Aortic smooth muscle cell (primary cell): ENCODE data around the gene PAQR6. TPM values are rescaled to one million over a fixed set of nuclear protein-coding genes. Genes with fewer than 3 reads are reported as not detected.

Source experiments
- total RNA-seq: library from RNA; depleted of rRNA; stranded (reverse); fragments of >200 nt; gene quantifications from 2 replicates; pipeline ENCODE4 v1.2.3, GENCODE V29; 2014

Gene PAQR6
- total RNA-seq, result 0.26 and 0.44 TPM in 2 replicates

GRCh38 chr1:156247460-156248322 lies at the start of gene PAQR6:
Gene PAQR6, minus strand, starts transcription at chr1:156248056. Its CDS starts 1,325 bp downstream, at chr1:156246731.

GRCh38 chr1:156295391-156295947 lies 47.6 kb upstream of the PAQR6 start, which contains the start of gene GLMP:
Gene GLMP, minus strand, starts transcription at chr1:156295679. Its CDS starts 34 bp downstream, at chr1:156295645.

GRCh38 chr1:156284112-156284511 lies 36.3 kb upstream of the PAQR6 start, which contains the start of gene TMEM79:
Gene TMEM79, plus strand, starts transcription at chr1:156284325. Its CDS starts 902 bp downstream, at chr1:156285227.

GRCh38 chr1:156282479-156283222 lies 34.8 kb upstream of the PAQR6 start, which contains the start of gene SMG5:
Gene SMG5, minus strand, starts transcription at chr1:156282825. Its CDS starts 145 bp downstream, at chr1:156282680.

GRCh38 chr1:156241926-156242325 lies 5.9 kb downstream of the PAQR6 start, which contains the start of gene BGLAP:
Gene BGLAP, plus strand, starts transcription at chr1:156242184. Its CDS starts 48 bp downstream, at chr1:156242232.

GRCh38 chr1:156212833-156213643 lies 34.8 kb downstream of the PAQR6 start, which contains the start of gene PMF1:
Gene PMF1, plus strand, starts transcription at chr1:156213007. Its CDS starts 9 bp downstream, at chr1:156213016.

GRCh38 chr1:156193488-156194299 lies 54.2 kb downstream of the PAQR6 start, which contains the start of gene SLC25A44:
Gene SLC25A44, plus strand, starts transcription at chr1:156194104. Its CDS starts 5,744 bp downstream, at chr1:156199848.

Other genes starting within 250 kb of the PAQR6 start
- gene SSR2, start 227.1 kb downstream of the PAQR6 start, total RNA-seq, result 356 and 368 TPM in 2 replicates
- 9.8 and 11.6 TPM in 2 replicates for gene UBQLN4, start 194.3 kb downstream of the PAQR6 start, total RNA-seq
- gene LAMTOR2, start 193.3 kb downstream of the PAQR6 start, total RNA-seq, result 50.4 and 57.7 TPM in 2 replicates
- not detected in 2 replicates for gene RAB25, start 186.9 kb downstream of the PAQR6 start, total RNA-seq
- 0.40 and 0.50 TPM in 2 replicates for gene MEX3A, start 165.6 kb downstream of the PAQR6 start, total RNA-seq
- 2,412 and 2,559 TPM in 2 replicates for gene LMNA, start 133.3 kb downstream of the PAQR6 start, total RNA-seq
- gene SEMA4A, start 94.5 kb downstream of the PAQR6 start, total RNA-seq, result 3.0 and 6.8 TPM in 2 replicates
- gene SLC25A44, start 54.0 kb downstream of the PAQR6 start, total RNA-seq, result 9.2 and 10.1 TPM in 2 replicates
- gene PMF1, start 35.0 kb downstream of the PAQR6 start, total RNA-seq, result 28.5 and 29.5 TPM in 2 replicates
- gene BGLAP, start 5.9 kb downstream of the PAQR6 start, total RNA-seq, result 0.13 TPM in 1 of 2 replicates, not detected in the other
- 31.1 and 35.0 TPM in 2 replicates for gene SMG5, start 34.8 kb upstream of the PAQR6 start, total RNA-seq
- 1.1 and 1.6 TPM in 2 replicates for gene TMEM79, start 36.3 kb upstream of the PAQR6 start, total RNA-seq
- gene GLMP, start 47.6 kb upstream of the PAQR6 start, total RNA-seq, result 67.9 and 83.3 TPM in 2 replicates
- 0.26 TPM in 1 of 2 replicates, not detected in the other for gene VHLL, start 51.3 kb upstream of the PAQR6 start, total RNA-seq
- 291 and 402 TPM in 2 replicates for gene CCT3, start 90.2 kb upstream of the PAQR6 start, total RNA-seq
- not detected in 2 replicates for gene TSACC, start 90.5 kb upstream of the PAQR6 start, total RNA-seq
- not detected in 2 replicates for gene RHBG, start 121.2 kb upstream of the PAQR6 start, total RNA-seq